ENCODE results near the gene DR1.

The DR1 gene

GRCh38 chr1:93394514-93394913, 48.8 kb downstream of the DR1 start:
- DNase-seq (ENCODE audit: low spot score) = no peak
- H3K27ac ChIP-seq (ENCODE audit: poor library complexity, severe bottlenecking) = no peak overlapping the region
- no peak overlapping the region for H3K4me3 ChIP-seq (ENCODE audit: severe bottlenecking)
- no peak for TF ChIP-seq CTCF (IDR thresholded peaks at IDR 0.05; ENCODE audit: poor library complexity, severe bottlenecking)
- ATAC-seq (ENCODE audit: low read depth) = peak; percentile 23; the same call in 1 of the 3 replicates
- no peaks in the 10 kb centered on the region for H3K27me3 ChIP-seq (ENCODE audit: insufficient read depth, poor library complexity, severe bottlenecking)
- no peaks in the 10 kb centered on the region for H3K9me3 ChIP-seq (ENCODE audit: severe bottlenecking)
- H3K4me1 ChIP-seq (ENCODE audit: insufficient read depth, poor library complexity, severe bottlenecking) = peaks cover 7% of the 10 kb centered on the region
- H3K36me3 ChIP-seq (ENCODE audit: low read depth) = no peaks in the 10 kb centered on the region

- Histone ChIP-seq H3K27me3 (ENCODE audit: insufficient read depth, poor library complexity, severe bottlenecking) (no peaks in the 10 kb centered on the region), H3K4me3 (ENCODE audit: severe bottlenecking) (no peak overlapping the region), H3K27ac (ENCODE audit: poor library complexity, severe bottlenecking) (no peak overlapping the region), H3K36me3 (ENCODE audit: low read depth) (no peaks in the 10 kb centered on the region), H3K4me1 (ENCODE audit: insufficient read depth, poor library complexity, severe bottlenecking) (peaks cover 7% of the 10 kb centered on the region), H3K9me3 (ENCODE audit: severe bottlenecking) (no peaks in the 10 kb centered on the region)
- peak; percentile 40; the same call in 2 of the 3 replicates for ATAC-seq (ENCODE audit: low read depth)
- TF ChIP-seq CTCF (IDR thresholded peaks at IDR 0.05; ENCODE audit: poor library complexity, severe bottlenecking) = no peak
- no peak for DNase-seq (ENCODE audit: low spot score)
Measured at GRCh38 chr1:93395195-93395594, 49.5 kb downstream of the DR1 start.

GRCh38 chr1:93399781-93400180, 54.1 kb downstream of the DR1 start:
- Histone ChIP-seq H3K9me3 (ENCODE audit: severe bottlenecking) (no peaks in the 10 kb centered on the region), H3K27ac (ENCODE audit: poor library complexity, severe bottlenecking) (no peak overlapping the region), H3K27me3 (ENCODE audit: insufficient read depth, poor library complexity, severe bottlenecking) (no peaks in the 10 kb centered on the region), H3K4me1 (ENCODE audit: insufficient read depth, poor library complexity, severe bottlenecking) (peaks cover 4% of the 10 kb centered on the region), H3K4me3 (ENCODE audit: severe bottlenecking) (no peak overlapping the region), H3K36me3 (ENCODE audit: low read depth) (no peaks in the 10 kb centered on the region)
- TF ChIP-seq CTCF (IDR thresholded peaks at IDR 0.05; ENCODE audit: poor library complexity, severe bottlenecking) = no peak
- ATAC-seq (ENCODE audit: low read depth) (peak; percentile 21; the same call in 1 of the 3 replicates), DNase-seq (ENCODE audit: low spot score) (no peak)

GRCh38 chr1:93408203-93408602, 62.5 kb downstream of the DR1 start:
- Histone ChIP-seq H3K9me3 (ENCODE audit: severe bottlenecking) (no peaks in the 10 kb centered on the region), H3K27ac (ENCODE audit: poor library complexity, severe bottlenecking) (no peak overlapping the region), H3K27me3 (ENCODE audit: insufficient read depth, poor library complexity, severe bottlenecking) (no peaks in the 10 kb centered on the region), H3K4me1 (ENCODE audit: insufficient read depth, poor library complexity, severe bottlenecking) (no peaks in the 10 kb centered on the region), H3K4me3 (ENCODE audit: severe bottlenecking) (no peak overlapping the region), H3K36me3 (ENCODE audit: low read depth) (no peaks in the 10 kb centered on the region)
- ATAC-seq (ENCODE audit: low read depth) = no peak
- DNase-seq (ENCODE audit: low spot score) = no peak
- TF ChIP-seq CTCF (IDR thresholded peaks at IDR 0.05; ENCODE audit: poor library complexity, severe bottlenecking) = no peak

- Histone ChIP-seq H3K4me1 (ENCODE audit: insufficient read depth, poor library complexity, severe bottlenecking) (no peaks in the 10 kb centered on the region), H3K9me3 (ENCODE audit: severe bottlenecking) (no peaks in the 10 kb centered on the region), H3K27ac (ENCODE audit: poor library complexity, severe bottlenecking) (no peak overlapping the region), H3K36me3 (ENCODE audit: low read depth) (no peaks in the 10 kb centered on the region), H3K4me3 (ENCODE audit: severe bottlenecking) (no peak overlapping the region), H3K27me3 (ENCODE audit: insufficient read depth, poor library complexity, severe bottlenecking) (no peaks in the 10 kb centered on the region)
- DNase-seq (ENCODE audit: low spot score) (no peak), ATAC-seq (ENCODE audit: low read depth) (no peak)
- TF ChIP-seq CTCF (IDR thresholded peaks at IDR 0.05; ENCODE audit: poor library complexity, severe bottlenecking) = no peak
Measured at GRCh38 chr1:93411000-93411399, 65.3 kb downstream of the DR1 start.
